HL-60 (cell line): Measurements from ENCODE around the gene GGACT.
A peak's percentile ranks its signal among the peaks of the same experiment; 100 is the strongest.

Experiments used
- DNase-seq, 2 experiments: peaks; one replicate each; pipeline ENCODE4 v3.0.0-alpha.2; 2010 to 2020; ENCODE audit warnings: low read depth in 1 of 2, low spot score in 1 of 2
- H3K27ac ChIP-seq: fragments of 250-450 bp; sonication (Bioruptor Pico); replicated peaks from 2 replicates; pipeline ENCODE4 v1.5.1; 2020; ENCODE audit warnings: mild to moderate bottlenecking, moderate library complexity
- H3K27me3 ChIP-seq: fragments of 250-450 bp; sonication (Bioruptor Pico); 2 replicates; pipeline ENCODE4 v1.5.1; 2021; ENCODE audit warnings: mild to moderate bottlenecking, moderate library complexity; ENCODE audit not compliant: insufficient read depth, poor library complexity, severe bottlenecking
- H3K4me3 ChIP-seq: replicated peaks from 2 replicates; pipeline ENCODE4 v1.5.1; 2011; ENCODE audit warnings: mild to moderate bottlenecking, control low read depth, low read length; ENCODE audit not compliant: insufficient read depth
- GABPA ChIP-seq: IDR thresholded peaks from 2 replicates; pipeline ENCODE4 v1.6.1; 2012; ENCODE audit warnings: low read depth
- POLR2AphosphoS5 ChIP-seq: IDR thresholded peaks from 2 replicates; pipeline ENCODE4 v1.6.1; 2012; ENCODE audit warnings: low read depth
- SPI1 ChIP-seq: IDR thresholded peaks from 2 replicates; pipeline ENCODE4 v1.6.1; 2012; ENCODE audit warnings: low read depth, mild to moderate bottlenecking, borderline replicate concordance
- TF ChIP-seq, protein P1 (sequence below): IDR thresholded peaks from one replicate; pipeline ENCODE4 v1.5.1; 2011; ENCODE audit warnings: low read length, control low read depth, inconsistent platforms; ENCODE audit not compliant: insufficient read depth
- TF ChIP-seq, protein P2 (sequence below): IDR thresholded peaks from 2 replicates; pipeline ENCODE4 v1.6.1; 2012; ENCODE audit warnings: low read depth; ENCODE audit not compliant: insufficient replicate concordance

The GGACT gene

DNA sequence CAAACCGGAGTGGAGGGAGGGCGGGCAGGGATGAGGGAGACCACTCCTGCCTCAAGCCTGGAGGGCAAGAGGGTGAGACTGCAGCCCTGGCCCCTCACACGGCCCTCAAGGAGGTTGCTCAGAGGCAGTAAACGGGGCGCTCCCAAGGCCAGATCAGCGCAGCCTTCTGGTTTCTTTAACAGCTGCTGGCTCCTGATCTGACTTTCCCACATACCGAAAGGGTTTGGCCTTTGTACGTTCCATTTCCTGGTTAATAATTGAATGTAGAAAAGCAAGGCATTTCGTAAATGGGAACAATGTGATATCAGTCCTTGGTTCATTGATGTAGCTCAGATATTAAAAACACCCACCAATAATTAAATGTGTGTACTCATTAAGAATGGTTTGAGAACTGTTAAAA is 71.5 kb downstream of the GGACT start:
- no peak for DNase-seq
- peaks cover 10% of the 10 kb centered on the region for H3K27me3 ChIP-seq
- H3K27ac ChIP-seq: no peak overlapping the region
- TF ChIP-seq, protein P1, sequence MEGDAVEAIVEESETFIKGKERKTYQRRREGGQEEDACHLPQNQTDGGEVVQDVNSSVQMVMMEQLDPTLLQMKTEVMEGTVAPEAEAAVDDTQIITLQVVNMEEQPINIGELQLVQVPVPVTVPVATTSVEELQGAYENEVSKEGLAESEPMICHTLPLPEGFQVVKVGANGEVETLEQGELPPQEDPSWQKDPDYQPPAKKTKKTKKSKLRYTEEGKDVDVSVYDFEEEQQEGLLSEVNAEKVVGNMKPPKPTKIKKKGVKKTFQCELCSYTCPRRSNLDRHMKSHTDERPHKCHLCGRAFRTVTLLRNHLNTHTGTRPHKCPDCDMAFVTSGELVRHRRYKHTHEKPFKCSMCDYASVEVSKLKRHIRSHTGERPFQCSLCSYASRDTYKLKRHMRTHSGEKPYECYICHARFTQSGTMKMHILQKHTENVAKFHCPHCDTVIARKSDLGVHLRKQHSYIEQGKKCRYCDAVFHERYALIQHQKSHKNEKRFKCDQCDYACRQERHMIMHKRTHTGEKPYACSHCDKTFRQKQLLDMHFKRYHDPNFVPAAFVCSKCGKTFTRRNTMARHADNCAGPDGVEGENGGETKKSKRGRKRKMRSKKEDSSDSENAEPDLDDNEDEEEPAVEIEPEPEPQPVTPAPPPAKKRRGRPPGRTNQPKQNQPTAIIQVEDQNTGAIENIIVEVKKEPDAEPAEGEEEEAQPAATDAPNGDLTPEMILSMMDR: no peak
- no peak overlapping the region for H3K4me3 ChIP-seq

DNA sequence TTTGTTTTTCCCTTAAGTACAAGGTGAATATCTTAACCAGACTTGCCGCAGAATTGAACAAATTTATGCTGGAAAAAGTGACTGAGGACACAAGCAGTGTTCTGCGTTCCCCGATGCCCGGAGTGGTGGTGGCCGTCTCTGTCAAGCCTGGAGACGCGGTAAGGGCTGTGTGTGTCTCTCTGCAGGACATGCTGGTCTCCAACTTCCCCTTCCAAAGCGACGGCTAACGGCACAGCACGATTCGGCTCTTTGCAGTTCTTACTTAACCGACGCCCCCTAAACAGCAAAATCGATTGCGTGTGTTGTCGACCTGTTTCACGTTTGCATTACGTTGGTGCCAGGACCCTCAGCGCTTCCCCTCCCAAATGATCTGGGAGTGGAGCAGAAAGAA is 73.2 kb downstream of the GGACT start:
- Histone ChIP-seq H3K27me3 (peaks cover 2% of the 10 kb centered on the region), H3K27ac (no peak overlapping the region), H3K4me3 (no peak overlapping the region)
- no peak for TF ChIP-seq SPI1
- TF ChIP-seq, protein P1: no peak
- no peak for TF ChIP-seq GABPA
- TF ChIP-seq POLR2AphosphoS5: no peak
- TF ChIP-seq, protein P2, sequence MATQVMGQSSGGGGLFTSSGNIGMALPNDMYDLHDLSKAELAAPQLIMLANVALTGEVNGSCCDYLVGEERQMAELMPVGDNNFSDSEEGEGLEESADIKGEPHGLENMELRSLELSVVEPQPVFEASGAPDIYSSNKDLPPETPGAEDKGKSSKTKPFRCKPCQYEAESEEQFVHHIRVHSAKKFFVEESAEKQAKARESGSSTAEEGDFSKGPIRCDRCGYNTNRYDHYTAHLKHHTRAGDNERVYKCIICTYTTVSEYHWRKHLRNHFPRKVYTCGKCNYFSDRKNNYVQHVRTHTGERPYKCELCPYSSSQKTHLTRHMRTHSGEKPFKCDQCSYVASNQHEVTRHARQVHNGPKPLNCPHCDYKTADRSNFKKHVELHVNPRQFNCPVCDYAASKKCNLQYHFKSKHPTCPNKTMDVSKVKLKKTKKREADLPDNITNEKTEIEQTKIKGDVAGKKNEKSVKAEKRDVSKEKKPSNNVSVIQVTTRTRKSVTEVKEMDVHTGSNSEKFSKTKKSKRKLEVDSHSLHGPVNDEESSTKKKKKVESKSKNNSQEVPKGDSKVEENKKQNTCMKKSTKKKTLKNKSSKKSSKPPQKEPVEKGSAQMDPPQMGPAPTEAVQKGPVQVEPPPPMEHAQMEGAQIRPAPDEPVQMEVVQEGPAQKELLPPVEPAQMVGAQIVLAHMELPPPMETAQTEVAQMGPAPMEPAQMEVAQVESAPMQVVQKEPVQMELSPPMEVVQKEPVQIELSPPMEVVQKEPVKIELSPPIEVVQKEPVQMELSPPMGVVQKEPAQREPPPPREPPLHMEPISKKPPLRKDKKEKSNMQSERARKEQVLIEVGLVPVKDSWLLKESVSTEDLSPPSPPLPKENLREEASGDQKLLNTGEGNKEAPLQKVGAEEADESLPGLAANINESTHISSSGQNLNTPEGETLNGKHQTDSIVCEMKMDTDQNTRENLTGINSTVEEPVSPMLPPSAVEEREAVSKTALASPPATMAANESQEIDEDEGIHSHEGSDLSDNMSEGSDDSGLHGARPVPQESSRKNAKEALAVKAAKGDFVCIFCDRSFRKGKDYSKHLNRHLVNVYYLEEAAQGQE: no peak
- peak in 1 of 2 experiments; percentile 59 for DNase-seq

DNA sequence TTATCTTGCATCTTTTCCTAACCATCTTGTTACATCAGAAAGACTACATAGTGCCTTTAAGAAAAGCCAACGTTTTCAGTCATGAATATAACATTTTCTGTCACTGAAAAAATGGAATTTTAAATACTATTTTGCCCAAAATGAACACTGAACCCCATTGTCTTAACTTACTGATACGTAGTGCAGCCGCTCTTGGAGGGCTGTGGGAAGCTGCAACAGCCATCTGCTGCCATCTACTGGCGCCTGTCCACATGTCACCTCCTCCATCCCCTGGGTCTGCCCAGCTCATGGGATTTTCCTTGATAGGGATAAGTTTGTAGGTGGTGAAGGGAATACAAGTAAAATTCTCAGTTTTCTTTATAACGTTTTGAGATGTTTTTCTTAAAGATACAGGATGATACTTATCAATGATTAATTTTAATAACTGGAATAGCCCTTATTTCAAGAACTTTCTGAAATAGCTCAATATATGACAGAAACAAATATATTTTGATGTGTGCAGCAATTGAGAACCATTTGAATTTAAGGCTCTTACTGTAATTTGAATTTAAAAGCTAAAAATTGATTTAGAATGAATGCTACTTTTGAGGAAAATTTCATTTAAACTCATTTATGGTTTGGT is 73.7 kb downstream of the GGACT start:
- Histone ChIP-seq H3K4me3 (no peak overlapping the region), H3K27ac (no peak overlapping the region), H3K27me3 (peaks cover 2% of the 10 kb centered on the region)
- TF ChIP-seq SPI1 (no peak), POLR2AphosphoS5 (no peak)
- TF ChIP-seq, protein P1: peak; percentile 85
- DNase-seq: peak; percentile 45 to 65

DNA sequence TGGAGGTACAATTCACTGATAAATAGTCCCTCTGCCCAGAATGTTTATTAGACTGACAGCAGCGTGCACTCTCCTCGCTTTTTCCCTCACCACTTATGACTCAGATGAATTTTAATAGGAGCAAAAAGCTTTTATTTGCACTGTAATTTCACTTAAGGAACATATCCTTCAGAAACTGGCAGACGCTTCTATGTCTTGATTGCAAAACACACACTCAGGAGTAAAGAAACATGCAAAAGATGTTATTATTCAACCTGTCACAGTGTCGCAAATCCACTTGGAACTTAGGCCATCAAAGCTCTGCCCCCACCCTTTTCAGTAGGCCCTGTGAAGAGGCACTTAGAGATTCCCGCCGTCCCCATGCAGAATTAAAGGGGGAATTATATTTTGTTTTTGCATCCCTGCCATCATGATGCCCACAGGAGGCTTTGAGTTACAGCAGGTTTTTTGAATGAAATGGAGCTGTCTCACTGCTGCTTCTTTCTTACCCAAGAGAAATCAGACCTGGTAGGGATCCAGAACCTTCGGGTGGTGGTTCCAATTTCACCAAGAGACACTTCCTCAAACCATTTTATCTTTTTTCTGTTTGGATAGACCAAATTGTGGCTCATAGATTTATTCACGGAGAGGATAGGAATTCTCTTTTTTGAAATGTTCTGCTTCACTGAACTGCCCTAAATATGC is 74.5 kb downstream of the GGACT start:
- TF ChIP-seq, protein P2: no peak
- TF ChIP-seq, protein P1: no peak
- TF ChIP-seq POLR2AphosphoS5 (no peak), SPI1 (no peak), GABPA (no peak)
- Histone ChIP-seq H3K4me3 (no peak overlapping the region), H3K27ac (no peak overlapping the region), H3K27me3 (peaks cover under 1% of the 10 kb centered on the region)
- DNase-seq: no peak
